ENCODE data around the gene SHISA6.

The SHISA6 gene

GRCh38 chr17:11205659-11206058 lies 35.4 kb upstream of the SHISA6 start:
- no peaks in the 10 kb centered on the region for H3K9me2 ChIP-seq (replicated peaks; ENCODE audit: insufficient read depth, low read length)
- H3K36me3 ChIP-seq (ENCODE audit: low read length) = no peaks in the 10 kb centered on the region
- H3F3A ChIP-seq (ENCODE audit: insufficient read depth) = no peaks in the 10 kb centered on the region
- no peaks in the 10 kb centered on the region for H3K79me2 ChIP-seq (ENCODE audit: insufficient read depth, low read length)
- H3K4me2 ChIP-seq (ENCODE audit: low read depth, low read length, poor library complexity, severe bottlenecking) = no peak overlapping the region
- H3K4me3 ChIP-seq (ENCODE audit: insufficient read depth, low read length, poor library complexity, severe bottlenecking) = no peak overlapping the region
- no peak for TF ChIP-seq CTCF (IDR thresholded peaks at IDR 0.05; ENCODE audit: insufficient read depth, low read length, poor library complexity, severe bottlenecking)
- no peak for TF ChIP-seq EZH2phosphoT487 (conservative IDR thresholded peaks at IDR 0.05; ENCODE audit: low read length)
- H2AFZ ChIP-seq (ENCODE audit: low read depth, low read length, severe bottlenecking) = no peak overlapping the region
- no peaks in the 10 kb centered on the region for H3K27me3 ChIP-seq (ENCODE audit: low read length)
- no peaks in the 10 kb centered on the region for H3K9me3 ChIP-seq (ENCODE audit: insufficient read depth, low read length)
- H4K20me1 ChIP-seq (ENCODE audit: low read depth, low read length) = no peaks in the 10 kb centered on the region
- no peak overlapping the region for H3K9ac ChIP-seq (ENCODE audit: low read length)
- H3K27ac ChIP-seq (ENCODE audit: low read depth, low read length) = no peak overlapping the region

- no peaks in the 10 kb centered on the region for H3K79me2 ChIP-seq (ENCODE audit: insufficient read depth, low read length)
- H3K4me2 ChIP-seq (ENCODE audit: low read depth, low read length, poor library complexity, severe bottlenecking) = no peak overlapping the region
- TF ChIP-seq EZH2phosphoT487 (conservative IDR thresholded peaks at IDR 0.05; ENCODE audit: low read length) = no peak
- no peak for TF ChIP-seq CTCF (IDR thresholded peaks at IDR 0.05; ENCODE audit: insufficient read depth, low read length, poor library complexity, severe bottlenecking)
- H3K9me2 ChIP-seq (replicated peaks; ENCODE audit: insufficient read depth, low read length) = no peaks in the 10 kb centered on the region
- H4K20me1 ChIP-seq (ENCODE audit: low read depth, low read length) = no peaks in the 10 kb centered on the region
- no peaks in the 10 kb centered on the region for H3K27me3 ChIP-seq (ENCODE audit: low read length)
- no peaks in the 10 kb centered on the region for H3F3A ChIP-seq (ENCODE audit: insufficient read depth)
- no peaks in the 10 kb centered on the region for H3K9me3 ChIP-seq (ENCODE audit: insufficient read depth, low read length)
- no peaks in the 10 kb centered on the region for H3K36me3 ChIP-seq (ENCODE audit: low read length)
- no peak overlapping the region for H3K4me3 ChIP-seq (ENCODE audit: insufficient read depth, low read length, poor library complexity, severe bottlenecking)
- H3K9ac ChIP-seq (ENCODE audit: low read length) = no peak overlapping the region
- H3K27ac ChIP-seq (ENCODE audit: low read depth, low read length) = no peak overlapping the region
- H2AFZ ChIP-seq (ENCODE audit: low read depth, low read length, severe bottlenecking) = no peak overlapping the region
Measured at GRCh38 chr17:11209906-11210305, 31.1 kb upstream of the SHISA6 start.

- Histone ChIP-seq H3K36me3 (ENCODE audit: low read length) (no peaks in the 10 kb centered on the region), H3K9me2 (replicated peaks; ENCODE audit: insufficient read depth, low read length) (no peaks in the 10 kb centered on the region), H3K4me2 (ENCODE audit: low read depth, low read length, poor library complexity, severe bottlenecking) (no peak overlapping the region), H3F3A (ENCODE audit: insufficient read depth) (no peaks in the 10 kb centered on the region), H3K4me3 (ENCODE audit: insufficient read depth, low read length, poor library complexity, severe bottlenecking) (no peak overlapping the region), H3K79me2 (ENCODE audit: insufficient read depth, low read length) (no peaks in the 10 kb centered on the region), H3K27ac (ENCODE audit: low read depth, low read length) (no peak overlapping the region), H3K9ac (ENCODE audit: low read length) (no peak overlapping the region), H3K27me3 (ENCODE audit: low read length) (no peaks in the 10 kb centered on the region), H4K20me1 (ENCODE audit: low read depth, low read length) (no peaks in the 10 kb centered on the region), H2AFZ (ENCODE audit: low read depth, low read length, severe bottlenecking) (no peak overlapping the region), H3K9me3 (ENCODE audit: insufficient read depth, low read length) (no peaks in the 10 kb centered on the region)
- no peak for TF ChIP-seq EZH2phosphoT487 (conservative IDR thresholded peaks at IDR 0.05; ENCODE audit: low read length)
- no peak for TF ChIP-seq CTCF (IDR thresholded peaks at IDR 0.05; ENCODE audit: insufficient read depth, low read length, poor library complexity, severe bottlenecking)
Measured at GRCh38 chr17:11212792-11213191, 28.2 kb upstream of the SHISA6 start.

Data from SU-DHL-6 (cell line).